ENCODE measurements around the gene TBRG4. TPM values are rescaled to one million over a fixed set of nuclear protein-coding genes. Genes with fewer than 3 reads are reported as not detected.
"Not testable (repeated sequence)": the region's sequence is repeated elsewhere in the genome, so short reads cannot be mapped to it uniquely, and the experiment has no call there.

TBRG4 gene
- total RNA-seq, 1 donor from 2014 or later = 79.0 TPM

DNA sequence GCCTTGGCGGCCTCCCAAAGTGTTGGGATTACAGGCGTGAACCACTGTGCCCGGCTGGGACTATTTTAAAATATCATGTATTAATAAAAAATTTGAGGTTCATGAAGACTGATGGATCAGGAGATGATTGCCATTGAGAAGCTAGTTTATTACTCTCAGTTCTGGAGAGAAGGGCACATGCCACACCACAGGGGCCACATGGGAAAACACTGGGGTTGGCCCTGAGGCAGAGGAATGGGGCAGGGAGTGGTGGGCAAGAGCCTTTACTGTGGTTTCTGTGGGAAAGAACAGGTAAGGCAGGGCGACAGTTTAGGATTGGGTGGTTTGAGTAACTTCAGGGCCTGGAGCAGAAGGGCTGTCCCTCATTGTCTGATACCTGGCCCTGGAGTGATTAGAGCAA, 6.8 kb upstream of the TBRG4 start:
- no peak for DNase-seq (ENCODE audit: low read depth, low spot score)

DNA sequence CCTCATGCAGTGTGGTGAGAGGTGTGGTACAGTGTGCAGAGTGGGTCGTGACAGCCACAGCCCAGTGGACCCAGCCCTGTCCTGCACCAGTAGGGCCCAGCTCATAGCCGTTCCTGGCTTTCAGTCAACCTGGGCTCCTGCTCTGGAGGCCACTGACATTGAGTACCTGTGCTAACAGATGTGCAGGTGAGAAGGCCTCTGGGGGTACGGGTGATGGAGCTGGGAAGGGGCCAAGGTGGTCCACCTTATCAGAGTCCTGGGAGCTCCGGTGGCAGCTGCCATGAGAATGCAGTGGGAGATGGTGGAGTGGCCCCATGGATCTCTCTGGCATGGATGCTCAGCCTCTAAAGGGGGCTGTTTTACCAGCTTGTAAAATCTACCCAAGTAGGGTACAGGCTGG, 6.1 kb upstream of the TBRG4 start:
- no peak for DNase-seq (ENCODE audit: low read depth, low spot score)

GRCh38 chr7:45116048-45116447, 4.6 kb upstream of the TBRG4 start:
- DNase-seq (ENCODE audit: low read depth, low spot score) = no peak

GRCh38 chr7:45114926-45115325, 3.4 kb upstream of the TBRG4 start:
- DNase-seq (ENCODE audit: low read depth, low spot score) = no peak

DNA sequence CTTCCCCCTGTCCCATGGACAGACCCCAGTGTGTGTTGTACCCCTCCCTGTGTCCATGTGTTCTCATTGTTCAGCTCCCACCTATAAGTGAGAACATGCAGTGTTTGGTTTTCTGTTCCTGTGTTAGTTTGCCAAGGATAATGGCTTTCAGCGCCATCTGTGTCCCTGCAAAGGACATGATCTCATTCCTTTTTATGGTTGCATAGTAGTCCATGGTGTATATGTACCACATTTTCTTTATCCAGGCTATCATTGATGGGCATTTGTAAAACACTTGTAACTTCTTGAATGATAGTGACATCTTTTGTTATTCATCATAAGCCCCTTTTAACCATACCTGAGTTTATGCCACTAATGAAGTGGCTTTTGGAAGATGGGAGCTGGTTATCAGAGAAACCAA, 2.8 kb upstream of the TBRG4 start:
- DNase-seq (ENCODE audit: low read depth, low spot score) = not testable (repeated sequence)

- DNase-seq (ENCODE audit: low read depth, low spot score) = no peak
Observed at GRCh38 chr7:45112648-45113047, 1.2 kb upstream of the TBRG4 start.

- no peak for DNase-seq (ENCODE audit: low read depth, low spot score)
Observed at GRCh38 chr7:45108863-45109262, 2.6 kb downstream of the TBRG4 start.

- no peak for DNase-seq (ENCODE audit: low read depth, low spot score)
Observed at GRCh38 chr7:45107356-45107755, 4.1 kb downstream of the TBRG4 start.

- no peak for DNase-seq (ENCODE audit: low read depth, low spot score)
Observed at GRCh38 chr7:45106820-45107219, 4.7 kb downstream of the TBRG4 start.

DNA sequence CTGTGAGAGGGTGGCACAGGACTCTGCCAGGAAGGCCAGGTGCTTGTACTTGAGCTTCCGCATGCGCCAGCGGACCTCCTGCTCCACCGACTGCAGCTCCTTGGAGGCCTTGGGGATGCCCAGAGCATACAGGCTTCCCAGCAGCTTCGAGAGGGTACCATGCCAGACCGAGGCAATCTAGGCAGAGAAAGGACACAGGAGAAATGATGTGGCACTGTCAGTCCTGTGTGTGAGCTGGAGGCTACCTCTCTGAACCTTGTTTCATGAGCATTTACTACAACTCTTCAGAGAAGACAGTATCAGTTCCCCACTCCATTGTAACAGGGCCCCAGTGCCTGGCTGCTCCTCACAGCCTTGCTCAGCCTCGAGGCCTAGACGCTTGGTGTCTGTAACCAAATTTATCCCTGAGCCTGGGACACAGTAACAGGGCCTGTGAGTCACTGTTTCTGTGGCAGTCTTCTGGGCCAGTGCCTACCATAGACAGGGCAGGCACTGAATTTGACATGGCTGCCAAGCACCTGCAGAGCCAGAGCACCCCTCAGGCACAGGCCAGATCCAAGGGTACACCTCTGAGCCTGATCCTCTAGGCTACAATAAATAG, 5.8 kb downstream of the TBRG4 start:
- DNase-seq (ENCODE audit: low read depth, low spot score) = no peak

GRCh38 chr7:45104844-45105587, 6.5 kb downstream of the TBRG4 start:
- no peak for DNase-seq (ENCODE audit: low read depth, low spot score)

GRCh38 chr7:45103958-45104843, 7.3 kb downstream of the TBRG4 start:
- no peak for DNase-seq (ENCODE audit: low read depth, low spot score)

DNA sequence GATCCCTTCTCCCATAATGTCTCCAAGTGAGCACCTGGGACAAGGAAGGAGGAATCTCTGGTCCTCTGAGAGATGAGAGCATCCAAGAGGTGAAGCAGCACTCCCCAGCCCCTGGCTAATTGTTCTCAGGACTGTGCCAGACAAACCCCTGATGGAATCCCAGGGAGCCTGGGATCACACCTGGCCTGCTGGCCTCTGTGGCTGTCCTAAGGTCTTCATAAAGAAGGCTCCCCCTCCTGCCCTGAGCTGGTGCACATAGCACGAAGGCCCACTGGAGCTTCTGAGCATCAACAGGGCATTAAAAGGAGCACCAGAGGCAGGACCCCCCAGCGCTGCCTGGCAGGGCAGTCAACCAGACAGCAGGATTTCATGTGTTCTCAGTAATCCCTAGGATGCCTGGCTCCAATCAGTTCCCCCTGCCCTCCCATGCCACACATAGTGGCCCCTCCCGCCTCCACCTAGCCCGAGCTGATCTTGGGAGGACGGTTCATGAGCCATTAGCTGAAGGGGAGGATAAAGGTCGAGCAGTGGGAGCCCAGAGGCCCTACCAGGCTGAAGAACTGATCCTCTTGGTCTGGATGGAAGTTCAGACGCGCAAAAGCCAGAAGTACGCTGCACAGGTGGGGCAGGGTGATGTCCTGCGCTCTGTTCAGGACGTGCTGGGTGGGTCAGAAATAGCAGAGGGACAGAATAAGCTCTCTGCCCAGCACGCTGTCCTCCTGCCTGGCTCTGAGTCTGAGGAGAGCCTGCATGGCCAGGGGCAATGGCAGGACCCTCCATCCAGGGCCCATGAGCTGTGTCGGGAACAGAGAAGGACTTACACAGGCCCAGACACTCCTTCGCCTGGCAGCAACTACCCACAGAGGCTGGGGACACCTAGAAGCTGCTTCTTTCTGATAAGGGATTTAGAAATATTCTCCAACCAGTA, 8.4 kb downstream of the TBRG4 start:
- no peak for DNase-seq (ENCODE audit: low read depth, low spot score)

- DNase-seq (ENCODE audit: low read depth, low spot score) = no peak
Observed at GRCh38 chr7:45101748-45102147, 9.7 kb downstream of the TBRG4 start.

GRCh38 chr7:45100761-45101480, 10.6 kb downstream of the TBRG4 start:
- no peak for DNase-seq (ENCODE audit: low read depth, low spot score)

GRCh38 chr7:45099891-45100760, 11.4 kb downstream of the TBRG4 start:
- no peak for DNase-seq (ENCODE audit: low read depth, low spot score)

DNA sequence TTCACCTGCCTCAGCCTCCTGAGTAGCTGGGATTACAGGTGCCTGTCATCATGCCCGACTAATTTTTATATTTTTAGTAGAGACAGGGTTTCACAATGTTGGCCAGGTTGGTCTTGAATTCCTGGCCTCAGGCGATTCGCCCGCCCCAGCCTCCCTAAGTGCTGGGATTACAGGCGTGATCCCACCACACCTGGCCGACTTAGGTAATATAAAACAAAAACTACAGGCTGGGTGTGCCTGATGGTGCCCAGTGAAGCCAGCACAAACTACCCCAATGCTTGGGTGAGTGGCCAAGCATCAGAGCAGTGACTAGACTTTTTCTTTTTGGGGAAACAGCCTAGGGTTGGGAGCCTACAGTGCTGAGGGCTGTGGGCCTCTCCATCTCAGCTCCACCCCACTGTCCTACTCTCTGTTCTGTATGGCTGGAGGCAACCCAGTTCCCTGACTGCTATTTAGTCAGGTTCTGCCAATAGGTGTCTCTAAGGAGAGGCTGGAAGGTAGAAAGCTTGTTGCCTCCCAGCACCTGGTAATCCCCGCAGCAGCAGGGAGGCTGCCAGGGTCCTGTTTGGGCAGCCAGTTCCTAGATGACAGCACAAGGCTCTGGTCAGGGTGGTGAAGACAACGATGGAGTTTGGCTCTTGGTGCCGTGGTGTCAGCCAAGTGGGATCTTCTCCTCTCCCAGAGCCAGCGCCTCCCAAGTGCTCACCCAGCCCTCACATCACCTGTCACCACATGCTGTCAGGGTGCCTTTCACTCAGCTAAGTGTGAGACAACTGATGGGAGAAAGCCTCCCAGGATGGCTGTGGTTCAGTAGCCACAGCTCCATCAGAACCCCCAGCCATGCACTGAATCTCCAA, 12.3 kb downstream of the TBRG4 start:
- no peak for DNase-seq (ENCODE audit: low read depth, low spot score)

GRCh38 chr7:45092931-45093235, 18.6 kb downstream of the TBRG4 start:
- no peak for DNase-seq (ENCODE audit: low read depth, low spot score)

All from pulmonary artery endothelial cell (primary cell).